ENCODE measurements around the gene CYLC2.
A peak's percentile ranks its signal among the peaks of the same experiment; 100 is the strongest.

CYLC2 gene

GRCh38 chr9:102995033-102995432, at the start of gene CYLC2:
CYLC2 (plus strand) TSS chr9:102995333; CDS start chr9:102995381, 48 bp downstream.
- peak; percentile 9 for FAIRE-seq

GRCh38 chr9:102950346-102950745, 44.8 kb upstream of the CYLC2 start:
- no peak for FAIRE-seq

GRCh38 chr9:102966999-102967398, 28.1 kb upstream of the CYLC2 start:
- no peak for FAIRE-seq

- FAIRE-seq, result no peak
Measured at GRCh38 chr9:102967979-102968378, 27.2 kb upstream of the CYLC2 start.

- no peak for FAIRE-seq
Measured at GRCh38 chr9:102972780-102973179, 22.4 kb upstream of the CYLC2 start.

- no peak for FAIRE-seq
Measured at GRCh38 chr9:102974530-102974929, 20.6 kb upstream of the CYLC2 start.

GRCh38 chr9:102975251-102975650, 19.9 kb upstream of the CYLC2 start:
- no peak for FAIRE-seq

- FAIRE-seq, result no peak
Measured at GRCh38 chr9:102985162-102985895, 9.8 kb upstream of the CYLC2 start.

- FAIRE-seq, result no peak
Measured at GRCh38 chr9:102986425-102986824, 8.7 kb upstream of the CYLC2 start.

GRCh38 chr9:103003689-103004088, 8.6 kb downstream of the CYLC2 start:
- FAIRE-seq, result no peak

GRCh38 chr9:103014242-103014641, 19.1 kb downstream of the CYLC2 start:
- FAIRE-seq, result no peak

GRCh38 chr9:103025796-103026195, 30.7 kb downstream of the CYLC2 start:
- FAIRE-seq, result no peak

- FAIRE-seq, result no peak
Measured at GRCh38 chr9:103037508-103038477, 42.7 kb downstream of the CYLC2 start.

- no peak for FAIRE-seq
Measured at GRCh38 chr9:103041961-103042360, 46.8 kb downstream of the CYLC2 start.

All from A204.1 (cell line).